Motor neuron (in vitro differentiated cells): ENCODE results near the gene PLSCR3. TPM values are rescaled to one million over a fixed set of nuclear protein-coding genes. Genes with fewer than 3 reads are reported as not detected.

Source experiments
- ATAC-seq, 8 experiments: fragments of 200-7000 bp; cut with Tn5 transposase; replicated peaks in 6 of 8; 2 replicates each; pipeline ENCODE4 v1.8.0; 2021; ENCODE audit warnings: mild to moderate bottlenecking in 8 of 8, moderate library complexity in 8 of 8
- H3K27ac ChIP-seq, 2 donors: fragments of 250-450 bp; sonication (Bioruptor Pico); 2 replicates each; pipeline ENCODE4 v1.9.0; 2021; ENCODE audit warnings: antibody characterized with exemption in 2 of 2, mild to moderate bottlenecking in 2 of 2, moderate library complexity in 1 of 2
- H3K4me1 ChIP-seq, 2 donors: fragments of 250-450 bp; sonication (Bioruptor Pico); replicated peaks in 1 of 2; 2 replicates each; pipeline ENCODE4 v1.6.1; 2021; ENCODE audit warnings: antibody characterized with exemption in 2 of 2, mild to moderate bottlenecking in 2 of 2, moderate library complexity in 1 of 2
- H3K4me3 ChIP-seq, 5 donors: fragments of 250-450 bp; sonication (Bioruptor Pico); 2 replicates each; pipeline ENCODE4 v1.9.0; 2021; ENCODE audit warnings: antibody characterized with exemption in 5 of 5, mild to moderate bottlenecking in 5 of 5, moderate library complexity in 4 of 5
- WGBS, 10 experiments: fragments of 450-650 bp; shearing (Covaris generic); methylation state at CpG; one replicate each; pipeline ENCODE4 v1.0.0; 2022; 5-methylcytosine and 5-hydroxymethylcytosine counted together
- in situ Hi-C, 9 experiments: fragments of 400-800 bp; cut with MboI; loops; one replicate each; pipeline ENCODE4 v1.15.0; 2021; ENCODE audit warnings: low sequenced_read_pairs in 9 of 9, low pct_unique_long_range_greater_than_20kb in 2 of 9; ENCODE audit not compliant: unreplicated experiment in 9 of 9
- total RNA-seq, 8 experiments: library from RNA; unstranded; fragments of 300-600 nt; gene quantifications; 2 replicates each; pipeline versions ENCODE4 v1.2.3 to v1.2.4, GENCODE V29; 2022

The PLSCR3 gene
- total RNA-seq, 8 experiments from 2014 or later, result 3.8 to 24.8 (median 12.4) TPM

DNA sequence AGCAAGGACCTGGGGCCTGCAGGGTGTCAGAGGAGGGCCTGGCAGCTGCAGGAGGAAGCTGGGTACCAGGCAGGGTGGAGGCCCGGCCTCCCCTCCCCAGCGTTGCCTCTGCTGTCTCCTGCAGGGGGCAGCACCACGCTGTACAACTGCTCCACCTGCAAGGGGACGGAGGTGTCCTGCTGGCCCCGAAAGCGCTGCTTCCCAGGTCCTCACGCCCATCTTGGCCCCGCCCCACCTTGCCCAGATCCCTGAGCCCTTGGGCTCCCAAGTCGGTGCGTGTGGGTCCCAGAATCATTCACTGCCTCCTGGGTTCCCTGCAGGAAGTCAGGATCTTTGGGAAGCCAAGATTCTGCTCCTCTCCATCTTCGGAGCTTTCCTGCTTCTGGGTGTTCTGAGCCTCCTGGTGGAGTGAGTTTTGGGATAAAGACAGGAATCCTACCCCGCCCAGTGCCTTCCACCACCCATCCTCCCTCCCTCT is 38.2 kb downstream of the PLSCR3 start:
- Histone ChIP-seq H3K27ac (no peak overlapping the region), H3K4me3 (no peak overlapping the region), H3K4me1 (peaks cover 25 to 40% of the 10 kb centered on the region in 2 donors)
- in situ Hi-C loops, result no loop called here
- 13 to 26% methylated on average over 3 to 6 of the region's 12 CpGs; no CpG with 5 or more reads in 8 of the 10 experiments for WGBS, 10 experiments
- peak in 5 of 8 experiments; percentile 2 to 46 (median 6) for ATAC-seq

GRCh38 chr17:7355573-7355972 is 38.8 kb downstream of the PLSCR3 start:
- peaks cover 25 to 40% of the 10 kb centered on the region in 2 donors for H3K4me1 ChIP-seq
- WGBS, 10 experiments, result 20% methylated on average over 2 of the region's 8 CpGs; no CpG with 5 or more reads in 9 of the 10 experiments
- H3K4me3 ChIP-seq, result no peak overlapping the region
- in situ Hi-C loops, result no loop called here
- ATAC-seq, result no peak
- no peak overlapping the region for H3K27ac ChIP-seq

DNA sequence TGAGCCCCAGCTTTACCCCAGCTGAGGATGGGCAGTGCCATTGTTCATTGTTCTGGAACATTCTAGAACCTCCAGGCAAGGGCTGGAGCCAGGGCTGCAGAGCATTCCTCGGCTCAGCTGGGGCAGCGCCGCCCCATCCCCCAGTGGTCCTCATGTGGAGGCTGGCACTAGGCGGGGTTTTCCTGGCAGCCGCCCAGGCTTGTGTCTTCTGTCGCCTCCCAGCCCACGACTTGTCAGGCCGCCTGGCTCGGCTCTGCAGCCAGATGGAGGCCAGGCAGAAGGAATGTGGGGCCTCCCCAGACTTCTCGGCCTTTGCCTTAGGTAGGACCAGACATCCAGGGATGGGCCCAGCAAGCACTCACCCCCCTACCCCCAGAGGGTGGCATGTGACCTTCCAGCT is 39.3 kb downstream of the PLSCR3 start, which contains the start of gene TMEM95:
TMEM95 (plus strand) TSS at position 104 of the 400 bp plus-strand sequence; CDS start at position 153, 49 bp downstream.
- H3K4me1 ChIP-seq, result peaks cover 25 to 40% of the 10 kb centered on the region in 2 donors
- H3K4me3 ChIP-seq, result peak within 1 kb of the TSS in 2 of 5 donors; percentile 4 to 13
- ATAC-seq, result peak in 1 of 8 experiments; percentile 1
- no peak within 1 kb of the TSS for H3K27ac ChIP-seq
- in situ Hi-C loops, result no loop called here
- 0 to 78% (median 10%) methylated on average over 1 to 7 of the region's 10 CpGs; no CpG with 5 or more reads in 6 of the 10 experiments for WGBS, 10 experiments

DNA sequence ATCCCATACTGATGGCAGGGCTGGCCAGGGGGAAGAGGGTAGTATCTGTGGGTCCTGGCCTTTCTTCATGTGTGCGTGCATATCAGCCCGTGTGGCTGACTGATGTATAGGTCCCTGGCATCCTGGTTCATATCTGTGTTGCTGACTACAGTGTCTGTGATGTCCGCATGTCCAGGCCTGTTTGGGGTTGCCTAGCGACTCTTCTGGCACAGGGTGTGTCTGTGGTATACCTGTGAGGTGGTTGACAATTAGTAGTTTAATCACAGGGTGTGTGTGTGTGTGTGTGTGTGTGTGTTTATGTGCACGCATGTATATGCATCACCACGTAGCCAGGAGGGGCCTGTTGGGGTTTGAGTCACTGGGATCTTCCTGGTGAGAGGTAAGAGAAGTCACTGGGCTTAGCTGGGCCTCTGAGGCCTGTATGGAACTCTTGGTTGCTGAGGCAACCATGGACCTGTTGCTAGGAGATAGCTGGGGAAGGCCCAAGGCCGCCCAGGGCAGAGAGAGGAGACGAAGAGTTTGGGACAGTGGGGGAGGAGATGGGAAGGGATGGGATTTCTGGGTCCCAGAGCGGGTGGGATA is 40.0 kb downstream of the PLSCR3 start:
- peak overlapping the region in 2 of 5 donors; percentile 4 to 13 for H3K4me3 ChIP-seq
- H3K4me1 ChIP-seq, result peaks cover 31 to 46% of the 10 kb centered on the region in 2 donors
- H3K27ac ChIP-seq, result no peak overlapping the region
- WGBS, 10 experiments, result 20 to 100% (median 67%) methylated on average over 1 to 6 of the region's 9 CpGs; no CpG with 5 or more reads in 3 of the 10 experiments
- peak in 5 of 8 experiments; percentile 8 to 33 (median 13) for ATAC-seq
- in situ Hi-C loops, result no loop called here

DNA sequence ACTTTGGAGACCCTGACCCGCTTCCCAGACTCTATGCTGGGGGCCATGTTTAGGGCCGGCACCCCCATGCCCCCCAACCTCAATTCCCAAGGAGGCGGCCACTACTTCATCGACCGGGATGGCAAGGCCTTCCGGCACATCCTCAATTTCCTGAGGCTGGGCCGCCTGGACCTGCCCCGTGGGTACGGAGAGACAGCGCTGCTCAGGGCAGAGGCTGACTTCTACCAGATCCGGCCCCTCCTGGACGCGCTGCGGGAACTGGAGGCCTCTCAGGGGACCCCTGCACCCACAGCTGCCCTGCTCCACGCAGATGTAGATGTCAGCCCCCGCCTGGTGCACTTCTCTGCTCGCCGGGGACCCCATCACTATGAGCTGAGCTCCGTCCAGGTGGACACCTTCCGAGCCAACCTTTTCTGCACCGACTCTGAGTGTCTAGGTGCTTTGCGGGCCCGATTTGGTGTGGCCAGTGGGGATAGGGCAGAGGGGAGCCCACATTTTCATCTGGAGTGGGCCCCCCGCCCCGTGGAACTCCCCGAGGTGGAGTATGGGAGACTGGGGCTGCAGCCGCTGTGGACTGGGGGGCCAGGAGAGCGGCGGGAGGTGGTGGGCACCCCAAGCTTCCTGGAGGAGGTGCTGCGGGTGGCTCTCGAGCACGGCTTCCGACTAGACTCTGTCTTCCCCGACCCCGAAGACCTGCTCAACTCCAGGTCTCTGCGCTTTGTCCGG is 41.3 kb downstream of the PLSCR3 start:
- ATAC-seq, result no peak

GRCh38 chr17:7352503-7352889 is 41.8 kb downstream of the PLSCR3 start:
- in situ Hi-C loops, result no loop called here
- H3K27ac ChIP-seq, result peak overlapping the region; percentile 89 to 94
- peaks cover 36 to 52% of the 10 kb centered on the region in 2 donors for H3K4me1 ChIP-seq
- WGBS, 10 experiments, result 0 to 61% (median 13%) methylated on average over 1 to 10 of the region's 10 CpGs; no CpG with 5 or more reads in 4 of the 10 experiments
- peak overlapping the region; percentile 59 to 78 (median 74) for H3K4me3 ChIP-seq
- ATAC-seq, result no peak

More for the DNA sequence above, 41.3 kb downstream of the PLSCR3 start:
- 40 to 100% (median 90%) methylated on average over 1 to 12 of the region's 37 CpGs; no CpG with 5 or more reads in 4 of the 10 experiments for WGBS, 10 experiments
- H3K27ac ChIP-seq, result no peak overlapping the region
- peaks cover 36 to 52% of the 10 kb centered on the region in 2 donors for H3K4me1 ChIP-seq
- in situ Hi-C loops, result no loop called here
- H3K4me3 ChIP-seq, result peak overlapping the region in 2 of 5 donors; percentile 74 to 78

DNA sequence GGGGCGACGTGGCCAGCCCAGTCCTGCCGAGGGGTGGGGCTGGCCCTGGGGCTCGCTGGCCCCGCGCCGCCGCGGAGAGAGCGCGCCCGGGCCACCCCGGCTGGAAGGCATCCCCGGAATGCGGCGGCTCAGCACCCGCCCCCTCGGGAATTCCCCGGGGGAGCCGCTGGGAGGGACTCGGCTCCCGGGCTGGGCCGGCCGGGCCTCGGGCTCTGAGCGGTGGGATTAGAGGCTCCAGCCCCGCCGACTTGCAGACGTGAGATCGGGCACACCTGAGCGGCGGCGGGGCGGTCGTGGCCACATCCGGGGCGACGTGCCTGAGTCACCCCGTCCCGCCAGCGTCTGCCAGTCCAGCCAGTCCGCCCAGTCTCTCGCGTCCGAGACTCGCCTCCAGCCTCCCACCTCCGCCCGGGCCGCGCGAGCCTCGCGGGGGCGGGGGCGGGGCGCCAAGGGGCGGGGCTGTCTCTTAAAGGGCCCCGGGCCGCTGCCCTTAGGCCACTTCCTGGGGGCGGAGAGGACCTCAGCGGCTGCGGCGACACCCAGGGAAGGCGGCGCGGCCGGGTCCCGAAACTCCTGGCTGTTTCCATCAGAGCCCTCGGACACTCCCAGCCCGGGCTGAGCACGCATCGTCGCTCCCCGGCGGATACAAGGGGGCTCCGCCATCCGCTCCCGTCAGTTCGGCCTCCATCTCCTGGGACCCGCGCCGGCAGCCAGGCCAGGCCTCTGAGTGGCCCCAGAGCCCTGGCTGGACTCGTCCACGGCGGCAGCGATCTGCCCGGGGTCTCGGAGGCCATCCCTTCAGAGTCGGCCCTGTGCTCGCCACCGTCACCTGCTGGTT is 42.4 kb downstream of the PLSCR3 start, which contains the start of gene KCTD11:
KCTD11 (plus strand) TSS at position 498 of the 838 bp plus-strand sequence.
- Histone ChIP-seq H3K27ac (peak within 1 kb of the TSS; percentile 89 to 94), H3K4me3 (peak within 1 kb of the TSS; percentile 59 to 78 (median 74)), H3K4me1 (peaks cover 36 to 52% of the 10 kb centered on the region in 2 donors)
- in situ Hi-C loops, result no loop called here
- whole genome bisulfite sequencing, 10 experiments, result 2 to 3% methylated on average over 5 to 18 of the region's 91 CpGs; no CpG with 5 or more reads in 8 of the 10 experiments
- peak; percentile 45 to 66 (median 59) for ATAC-seq

GRCh38 chr17:7348478-7349242 is 45.7 kb downstream of the PLSCR3 start:
- WGBS, 10 experiments, result 88 to 100% (median 93%) methylated on average over 1 to 5 of the region's 19 CpGs; no CpG with 5 or more reads in 7 of the 10 experiments
- Histone ChIP-seq H3K4me3 (no peak overlapping the region), H3K27ac (no peak overlapping the region), H3K4me1 (peaks cover 21 to 28% of the 10 kb centered on the region in 2 donors)
- in situ Hi-C loops, result no loop called here
- ATAC-seq, result no peak

- no peak overlapping the region for H3K27ac ChIP-seq
- peaks cover 17 to 20% of the 10 kb centered on the region in 2 donors for H3K4me1 ChIP-seq
- H3K4me3 ChIP-seq, result no peak overlapping the region
- 80% methylated on average over 2 of the region's 19 CpGs; no CpG with 5 or more reads in 9 of the 10 experiments for WGBS, 10 experiments
- no peak for ATAC-seq
- in situ Hi-C loops, result no loop called here
These were observed 46.5 kb downstream of the PLSCR3 start for GRCh38 chr17:7347630-7348477.

DNA sequence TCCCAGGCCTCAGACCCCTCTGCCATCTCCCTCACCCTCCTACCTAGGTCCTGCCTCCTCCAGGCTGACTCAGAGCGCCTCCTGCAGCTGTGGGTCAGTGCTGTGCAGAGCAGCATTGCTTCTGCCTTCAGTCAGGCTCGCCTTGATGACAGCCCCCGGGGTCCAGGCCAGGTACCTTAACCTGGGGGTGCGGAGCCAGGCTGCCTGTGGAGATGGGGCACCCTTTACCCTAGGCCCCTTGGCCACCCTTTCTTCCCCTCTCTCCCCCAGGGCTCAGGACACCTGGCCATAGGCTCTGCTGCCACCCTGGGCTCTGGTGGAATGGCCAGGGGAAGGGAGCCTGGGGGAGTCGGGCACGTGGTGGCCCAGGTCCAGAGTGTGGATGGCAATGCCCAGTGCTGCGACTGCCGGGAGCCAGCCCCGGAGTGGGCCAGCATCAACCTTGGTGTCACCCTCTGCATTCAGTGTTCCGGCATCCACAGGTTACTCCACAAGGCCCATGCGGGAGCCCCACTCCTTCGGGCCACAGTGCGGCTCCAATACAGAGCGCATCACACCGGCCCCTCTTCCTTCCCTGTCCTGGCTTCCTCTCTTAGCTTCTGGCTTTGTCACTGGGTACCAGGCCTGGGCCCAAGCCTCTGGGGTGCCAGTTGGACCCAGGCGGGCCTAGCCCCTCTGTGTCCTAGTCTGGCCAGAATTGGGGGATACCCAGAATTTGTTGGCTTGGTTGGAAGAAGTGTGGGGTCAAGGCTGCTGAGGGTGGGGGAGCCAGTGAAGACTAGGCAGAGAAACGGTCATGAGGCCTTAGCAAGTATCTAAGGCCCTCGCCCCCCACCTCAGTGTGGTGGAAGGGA is 47.3 kb downstream of the PLSCR3 start:
- Histone ChIP-seq H3K4me1 (peaks cover 14% of the 10 kb centered on the region in 2 donors), H3K27ac (no peak overlapping the region), H3K4me3 (no peak overlapping the region)
- in situ Hi-C loops, result no loop called here
- WGBS, 10 experiments, result 88 to 92% methylated on average over 3 to 6 of the region's 18 CpGs; no CpG with 5 or more reads in 8 of the 10 experiments
- no peak for ATAC-seq
